ENCODE data around the gene PRKAR2B.

DNA sequence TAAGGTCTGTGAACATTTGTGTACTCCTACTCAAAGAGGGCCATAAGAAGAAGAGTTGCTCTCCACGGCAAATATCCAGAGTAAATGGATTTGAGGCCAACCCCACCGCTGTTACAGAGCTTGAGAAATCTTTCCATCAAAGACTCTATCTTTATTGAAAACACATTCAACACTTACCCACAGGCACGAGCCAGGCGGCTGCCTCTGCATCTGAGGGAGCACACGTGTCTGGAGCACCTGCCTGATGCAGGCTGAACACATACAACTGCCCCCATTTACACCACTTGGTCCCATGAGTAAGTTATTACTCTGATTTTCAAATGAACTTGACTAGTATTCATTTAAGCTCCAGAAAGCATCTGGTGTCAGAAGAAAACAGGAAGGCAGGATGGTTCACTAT, 163.0 kb downstream of the PRKAR2B start:
- TF ChIP-seq, protein P1, sequence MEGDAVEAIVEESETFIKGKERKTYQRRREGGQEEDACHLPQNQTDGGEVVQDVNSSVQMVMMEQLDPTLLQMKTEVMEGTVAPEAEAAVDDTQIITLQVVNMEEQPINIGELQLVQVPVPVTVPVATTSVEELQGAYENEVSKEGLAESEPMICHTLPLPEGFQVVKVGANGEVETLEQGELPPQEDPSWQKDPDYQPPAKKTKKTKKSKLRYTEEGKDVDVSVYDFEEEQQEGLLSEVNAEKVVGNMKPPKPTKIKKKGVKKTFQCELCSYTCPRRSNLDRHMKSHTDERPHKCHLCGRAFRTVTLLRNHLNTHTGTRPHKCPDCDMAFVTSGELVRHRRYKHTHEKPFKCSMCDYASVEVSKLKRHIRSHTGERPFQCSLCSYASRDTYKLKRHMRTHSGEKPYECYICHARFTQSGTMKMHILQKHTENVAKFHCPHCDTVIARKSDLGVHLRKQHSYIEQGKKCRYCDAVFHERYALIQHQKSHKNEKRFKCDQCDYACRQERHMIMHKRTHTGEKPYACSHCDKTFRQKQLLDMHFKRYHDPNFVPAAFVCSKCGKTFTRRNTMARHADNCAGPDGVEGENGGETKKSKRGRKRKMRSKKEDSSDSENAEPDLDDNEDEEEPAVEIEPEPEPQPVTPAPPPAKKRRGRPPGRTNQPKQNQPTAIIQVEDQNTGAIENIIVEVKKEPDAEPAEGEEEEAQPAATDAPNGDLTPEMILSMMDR (IDR thresholded peaks at IDR 0.05) = no peak
- TF ChIP-seq EZH2 (IDR thresholded peaks at IDR 0.05; ENCODE audit: borderline replicate concordance, insufficient read depth, low read depth, low read length, poor library complexity, severe bottlenecking) = no peak
